ENCODE measurements around the gene CHRM3. TPM values are rescaled to one million over a fixed set of nuclear protein-coding genes. Genes with fewer than 3 reads are reported as not detected.

CHRM3 gene
- polyA plus RNA-seq, 3 donors = not detected

GRCh38 chr1:239347776-239348175 is 38.6 kb upstream of the CHRM3 start:
- Mint-ChIP-seq H3K4me3 (no peak overlapping the region), H3K9me3 (peaks cover 0 to 9% (median 2%) of the 10 kb centered on the region in 7 donors), H3K4me1 (no peaks in the 10 kb centered on the region), H3K27me3 (ENCODE audit: low read depth in 3 of 3) (no peaks in the 10 kb centered on the region), H3K27ac (no peak overlapping the region), H3K36me3 (no peaks in the 10 kb centered on the region)
- WGBS (ENCODE audit: insufficient coverage) = no CpG with 5 or more reads among the region's 2 CpGs
- no peaks in the 10 kb centered on the region for H3K79me2 ChIP-seq (ENCODE audit: insufficient read depth, low read length)
- TF ChIP-seq CTCF (IDR thresholded peaks at IDR 0.05) = no peak
- H3K27ac ChIP-seq (ENCODE audit: low read depth in 1 of 2, low read length in 2 of 2) = no peak overlapping the region
- intact Hi-C loops (cut with micrococcal nuclease) = no loop called here
- H3K9ac ChIP-seq (ENCODE audit: insufficient read depth, low read length, poor library complexity, severe bottlenecking) = no peak overlapping the region
- no peaks in the 10 kb centered on the region for H3K27me3 ChIP-seq (ENCODE audit: control insufficient read depth in 2 of 2, insufficient read depth in 2 of 2, low read length in 2 of 2)
- no peaks in the 10 kb centered on the region for H3K36me3 ChIP-seq (replicated peaks in 1 of 2; ENCODE audit: control insufficient read depth in 1 of 2, insufficient read depth in 2 of 2, low read length in 2 of 2)
- H3K4me1 ChIP-seq (ENCODE audit: control insufficient read depth in 1 of 2, insufficient read depth in 2 of 2, low read length in 2 of 2) = no peaks in the 10 kb centered on the region
- H3K4me2 ChIP-seq (replicated peaks; ENCODE audit: extremely low read depth, low read length, poor library complexity, severe bottlenecking) = no peak overlapping the region
- no peak overlapping the region for H3K4me3 ChIP-seq (replicated peaks in 1 of 3; ENCODE audit: low read depth in 2 of 3, low read length in 3 of 3)
- H3K9me3 ChIP-seq (replicated peaks in 1 of 2; ENCODE audit: control insufficient read depth in 1 of 2, insufficient read depth in 1 of 2, low read length in 2 of 2) = peaks cover 0 to 3% of the 10 kb centered on the region in 2 donors
- no peaks in the 10 kb centered on the region for H4K20me1 ChIP-seq (ENCODE audit: insufficient read depth, low read length)
- DNase-seq = no peak
- no peak overlapping the region for H2AFZ ChIP-seq (ENCODE audit: insufficient read depth, low read depth, low read length, poor library complexity, severe bottlenecking)

- H4K20me1 ChIP-seq (ENCODE audit: insufficient read depth, low read length) = no peaks in the 10 kb centered on the region
- no peak overlapping the region for H2AFZ ChIP-seq (ENCODE audit: insufficient read depth, low read depth, low read length, poor library complexity, severe bottlenecking)
- H3K9ac ChIP-seq (ENCODE audit: insufficient read depth, low read length, poor library complexity, severe bottlenecking) = no peak overlapping the region
- Mint-ChIP-seq H3K27me3 (ENCODE audit: low read depth in 3 of 3) (peaks cover 0 to 2% (median 0%) of the 10 kb centered on the region in 3 donors), H3K9me3 (peaks cover 0 to 11% (median 2%) of the 10 kb centered on the region in 7 donors), H3K4me3 (no peak overlapping the region), H3K4me1 (no peaks in the 10 kb centered on the region), H3K36me3 (no peaks in the 10 kb centered on the region), H3K27ac (no peak overlapping the region)
- no peaks in the 10 kb centered on the region for H3K27me3 ChIP-seq (ENCODE audit: control insufficient read depth in 2 of 2, insufficient read depth in 2 of 2, low read length in 2 of 2)
- no peak overlapping the region for H3K4me3 ChIP-seq (replicated peaks in 1 of 3; ENCODE audit: low read depth in 2 of 3, low read length in 3 of 3)
- H3K4me1 ChIP-seq (ENCODE audit: control insufficient read depth in 1 of 2, insufficient read depth in 2 of 2, low read length in 2 of 2) = no peaks in the 10 kb centered on the region
- TF ChIP-seq CTCF (IDR thresholded peaks at IDR 0.05) = no peak
- WGBS (ENCODE audit: insufficient coverage) = 100% methylated on average over 1 of the region's 6 CpGs
- intact Hi-C loops (cut with micrococcal nuclease) = no loop called here
- no peak overlapping the region for H3K4me2 ChIP-seq (replicated peaks; ENCODE audit: extremely low read depth, low read length, poor library complexity, severe bottlenecking)
- no peaks in the 10 kb centered on the region for H3K79me2 ChIP-seq (ENCODE audit: insufficient read depth, low read length)
- peaks cover 0 to 3% of the 10 kb centered on the region in 2 donors for H3K9me3 ChIP-seq (replicated peaks in 1 of 2; ENCODE audit: control insufficient read depth in 1 of 2, insufficient read depth in 1 of 2, low read length in 2 of 2)
- no peaks in the 10 kb centered on the region for H3K36me3 ChIP-seq (replicated peaks in 1 of 2; ENCODE audit: control insufficient read depth in 1 of 2, insufficient read depth in 2 of 2, low read length in 2 of 2)
- H3K27ac ChIP-seq (ENCODE audit: low read depth in 1 of 2, low read length in 2 of 2) = no peak overlapping the region
- no peak for DNase-seq
Measured at GRCh38 chr1:239348635-239349353, 37.6 kb upstream of the CHRM3 start.

Measured in CD14-positive monocyte (primary cell).